WTC11 (cell line): Measurements from ENCODE around the gene PTEN.

Source experiments
- FOXK1 ChIP-seq: sonication (generic); formaldehyde crosslinking; IDR thresholded peaks from 2 replicates; pipeline ENCODE4 v1.8.0; 2022; ENCODE audit warnings: mild to moderate bottlenecking, moderate library complexity, missing genetic modification reagents
- MYBL2 ChIP-seq: sonication (generic); formaldehyde crosslinking; IDR thresholded peaks from 2 replicates; pipeline ENCODE4 v1.8.1; 2023; ENCODE audit warnings: mild to moderate bottlenecking, moderate library complexity, missing genetic modification reagents
- SMAD4 ChIP-seq: sonication (generic); formaldehyde crosslinking; IDR thresholded peaks from 2 replicates; pipeline ENCODE4 v1.8.0; 2022; ENCODE audit warnings: mild to moderate bottlenecking, missing genetic modification reagents
- TP53 ChIP-seq: sonication (generic); formaldehyde crosslinking; IDR thresholded peaks from 2 replicates; pipeline ENCODE4 v1.8.1; 2023; ENCODE audit warnings: mild to moderate bottlenecking, missing genetic modification reagents
- ZNF121 ChIP-seq: sonication (generic); formaldehyde crosslinking; IDR thresholded peaks from 2 replicates; pipeline ENCODE4 v1.8.0; 2023; ENCODE audit warnings: missing genetic modification reagents
- ZNF263 ChIP-seq: sonication (generic); formaldehyde crosslinking; IDR thresholded peaks from 2 replicates; pipeline ENCODE4 v1.8.1; 2022; ENCODE audit warnings: low read depth, mild to moderate bottlenecking, moderate library complexity, missing genetic modification reagents
- ZNF423 ChIP-seq: fragments of 250-450 bp; sonication (Bioruptor Pico); IDR thresholded peaks from 2 replicates; pipeline ENCODE4 v2.1.2; 2022; ENCODE audit warnings: mild to moderate bottlenecking, moderate library complexity
- TF ChIP-seq, protein P1 (sequence below): fragments of 200-600 bp; IDR thresholded peaks from 2 replicates; pipeline ENCODE4 v1.8.0; 2022; ENCODE audit warnings: antibody characterized with exemption
- TF ChIP-seq, protein P2 (sequence below): sonication (generic); formaldehyde crosslinking; IDR thresholded peaks from 2 replicates; pipeline ENCODE4 v1.8.0; 2023; ENCODE audit warnings: missing genetic modification reagents
- TF ChIP-seq, protein P3 (sequence below): sonication (generic); formaldehyde crosslinking; IDR thresholded peaks from 2 replicates; pipeline ENCODE4 v1.8.0; 2023; ENCODE audit warnings: mild to moderate bottlenecking, missing genetic modification reagents
- TF ChIP-seq, protein P4 (sequence below): sonication (generic); formaldehyde crosslinking; IDR thresholded peaks from 2 replicates; pipeline ENCODE4 v1.8.1; 2023; ENCODE audit warnings: mild to moderate bottlenecking, missing genetic modification reagents, moderate library complexity
- TF ChIP-seq, protein P5 (sequence below): sonication (generic); formaldehyde crosslinking; IDR thresholded peaks from 2 replicates; pipeline ENCODE4 v1.8.1; 2023; ENCODE audit warnings: mild to moderate bottlenecking, missing genetic modification reagents, moderate library complexity
- TF ChIP-seq, protein P6 (sequence below): sonication (generic); formaldehyde crosslinking; conservative IDR thresholded peaks from 2 replicates; pipeline ENCODE4 v1.8.1; 2022; ENCODE audit warnings: mild to moderate bottlenecking, missing genetic modification reagents

DNA sequence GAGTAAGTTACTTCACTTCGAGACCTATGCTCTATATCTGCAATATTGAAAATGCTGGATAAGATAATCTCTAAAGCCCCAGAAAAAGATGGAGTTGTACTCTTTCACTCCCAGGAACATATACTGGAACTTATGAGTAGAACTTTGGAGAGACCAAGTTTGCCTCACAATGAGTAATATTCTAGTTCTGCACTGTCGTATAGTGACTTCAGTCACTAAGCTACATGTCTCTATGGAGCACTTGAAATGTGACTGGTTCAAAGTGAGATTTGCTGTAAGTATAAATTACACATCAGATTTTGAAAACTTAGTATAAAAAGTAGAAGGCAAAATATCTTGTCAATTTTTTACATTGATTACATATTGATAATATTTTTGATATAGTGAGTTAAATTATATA is 116.4 kb downstream of the PTEN start:
- TF ChIP-seq, protein P1, sequence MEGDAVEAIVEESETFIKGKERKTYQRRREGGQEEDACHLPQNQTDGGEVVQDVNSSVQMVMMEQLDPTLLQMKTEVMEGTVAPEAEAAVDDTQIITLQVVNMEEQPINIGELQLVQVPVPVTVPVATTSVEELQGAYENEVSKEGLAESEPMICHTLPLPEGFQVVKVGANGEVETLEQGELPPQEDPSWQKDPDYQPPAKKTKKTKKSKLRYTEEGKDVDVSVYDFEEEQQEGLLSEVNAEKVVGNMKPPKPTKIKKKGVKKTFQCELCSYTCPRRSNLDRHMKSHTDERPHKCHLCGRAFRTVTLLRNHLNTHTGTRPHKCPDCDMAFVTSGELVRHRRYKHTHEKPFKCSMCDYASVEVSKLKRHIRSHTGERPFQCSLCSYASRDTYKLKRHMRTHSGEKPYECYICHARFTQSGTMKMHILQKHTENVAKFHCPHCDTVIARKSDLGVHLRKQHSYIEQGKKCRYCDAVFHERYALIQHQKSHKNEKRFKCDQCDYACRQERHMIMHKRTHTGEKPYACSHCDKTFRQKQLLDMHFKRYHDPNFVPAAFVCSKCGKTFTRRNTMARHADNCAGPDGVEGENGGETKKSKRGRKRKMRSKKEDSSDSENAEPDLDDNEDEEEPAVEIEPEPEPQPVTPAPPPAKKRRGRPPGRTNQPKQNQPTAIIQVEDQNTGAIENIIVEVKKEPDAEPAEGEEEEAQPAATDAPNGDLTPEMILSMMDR: no peak
- TF ChIP-seq, protein P2, sequence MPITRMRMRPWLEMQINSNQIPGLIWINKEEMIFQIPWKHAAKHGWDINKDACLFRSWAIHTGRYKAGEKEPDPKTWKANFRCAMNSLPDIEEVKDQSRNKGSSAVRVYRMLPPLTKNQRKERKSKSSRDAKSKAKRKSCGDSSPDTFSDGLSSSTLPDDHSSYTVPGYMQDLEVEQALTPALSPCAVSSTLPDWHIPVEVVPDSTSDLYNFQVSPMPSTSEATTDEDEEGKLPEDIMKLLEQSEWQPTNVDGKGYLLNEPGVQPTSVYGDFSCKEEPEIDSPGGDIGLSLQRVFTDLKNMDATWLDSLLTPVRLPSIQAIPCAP (CRISPR knock-in tag): no peak
- TF ChIP-seq TP53 (no peak), MYBL2 (CRISPR knock-in tag) (no peak), SMAD4 (no peak), ZNF121 (no peak), ZNF423 (no peak), ZNF263 (CRISPR knock-in tag) (no peak), FOXK1 (no peak)
- TF ChIP-seq, protein P3, sequence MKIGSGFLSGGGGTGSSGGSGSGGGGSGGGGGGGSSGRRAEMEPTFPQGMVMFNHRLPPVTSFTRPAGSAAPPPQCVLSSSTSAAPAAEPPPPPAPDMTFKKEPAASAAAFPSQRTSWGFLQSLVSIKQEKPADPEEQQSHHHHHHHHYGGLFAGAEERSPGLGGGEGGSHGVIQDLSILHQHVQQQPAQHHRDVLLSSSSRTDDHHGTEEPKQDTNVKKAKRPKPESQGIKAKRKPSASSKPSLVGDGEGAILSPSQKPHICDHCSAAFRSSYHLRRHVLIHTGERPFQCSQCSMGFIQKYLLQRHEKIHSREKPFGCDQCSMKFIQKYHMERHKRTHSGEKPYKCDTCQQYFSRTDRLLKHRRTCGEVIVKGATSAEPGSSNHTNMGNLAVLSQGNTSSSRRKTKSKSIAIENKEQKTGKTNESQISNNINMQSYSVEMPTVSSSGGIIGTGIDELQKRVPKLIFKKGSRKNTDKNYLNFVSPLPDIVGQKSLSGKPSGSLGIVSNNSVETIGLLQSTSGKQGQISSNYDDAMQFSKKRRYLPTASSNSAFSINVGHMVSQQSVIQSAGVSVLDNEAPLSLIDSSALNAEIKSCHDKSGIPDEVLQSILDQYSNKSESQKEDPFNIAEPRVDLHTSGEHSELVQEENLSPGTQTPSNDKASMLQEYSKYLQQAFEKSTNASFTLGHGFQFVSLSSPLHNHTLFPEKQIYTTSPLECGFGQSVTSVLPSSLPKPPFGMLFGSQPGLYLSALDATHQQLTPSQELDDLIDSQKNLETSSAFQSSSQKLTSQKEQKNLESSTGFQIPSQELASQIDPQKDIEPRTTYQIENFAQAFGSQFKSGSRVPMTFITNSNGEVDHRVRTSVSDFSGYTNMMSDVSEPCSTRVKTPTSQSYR: no peak
- TF ChIP-seq, protein P4, sequence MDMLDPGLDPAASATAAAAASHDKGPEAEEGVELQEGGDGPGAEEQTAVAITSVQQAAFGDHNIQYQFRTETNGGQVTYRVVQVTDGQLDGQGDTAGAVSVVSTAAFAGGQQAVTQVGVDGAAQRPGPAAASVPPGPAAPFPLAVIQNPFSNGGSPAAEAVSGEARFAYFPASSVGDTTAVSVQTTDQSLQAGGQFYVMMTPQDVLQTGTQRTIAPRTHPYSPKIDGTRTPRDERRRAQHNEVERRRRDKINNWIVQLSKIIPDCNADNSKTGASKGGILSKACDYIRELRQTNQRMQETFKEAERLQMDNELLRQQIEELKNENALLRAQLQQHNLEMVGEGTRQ: no peak
- TF ChIP-seq, protein P5, sequence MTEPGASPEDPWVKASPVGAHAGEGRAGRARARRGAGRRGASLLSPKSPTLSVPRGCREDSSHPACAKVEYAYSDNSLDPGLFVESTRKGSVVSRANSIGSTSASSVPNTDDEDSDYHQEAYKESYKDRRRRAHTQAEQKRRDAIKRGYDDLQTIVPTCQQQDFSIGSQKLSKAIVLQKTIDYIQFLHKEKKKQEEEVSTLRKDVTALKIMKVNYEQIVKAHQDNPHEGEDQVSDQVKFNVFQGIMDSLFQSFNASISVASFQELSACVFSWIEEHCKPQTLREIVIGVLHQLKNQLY: no peak
- TF ChIP-seq, protein P6, sequence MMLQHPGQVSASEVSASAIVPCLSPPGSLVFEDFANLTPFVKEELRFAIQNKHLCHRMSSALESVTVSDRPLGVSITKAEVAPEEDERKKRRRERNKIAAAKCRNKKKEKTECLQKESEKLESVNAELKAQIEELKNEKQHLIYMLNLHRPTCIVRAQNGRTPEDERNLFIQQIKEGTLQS (CRISPR knock-in tag): no peak
